ENCODE results near the gene TSSC4.

DNA sequence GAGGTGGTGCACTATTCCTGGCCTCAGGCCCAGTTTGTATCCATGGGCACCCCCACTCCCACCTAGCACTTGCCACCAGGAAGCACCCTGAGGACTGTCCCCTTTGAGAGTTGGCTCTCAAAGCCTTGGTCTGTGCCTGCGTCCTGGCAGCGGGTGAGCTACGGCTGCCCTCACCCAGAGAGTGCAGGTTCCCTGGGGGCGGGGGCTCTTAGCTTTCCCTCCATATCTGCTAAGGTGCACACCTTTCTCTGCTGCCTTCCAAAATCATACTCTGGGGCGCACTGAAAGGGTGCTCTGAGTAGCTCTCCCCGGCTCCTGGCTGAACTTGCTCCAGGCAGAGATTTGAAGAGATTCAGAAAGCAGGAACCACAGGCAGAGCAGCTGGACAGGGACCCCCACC, 51.4 kb downstream of the TSSC4 start:
- no peak for TF ChIP-seq CTCF (IDR thresholded peaks at IDR 0.05; ENCODE audit: low read depth, low read length, poor library complexity, severe bottlenecking)
- TF ChIP-seq EZH2phosphoT487 (IDR thresholded peaks at IDR 0.05; ENCODE audit: borderline replicate concordance, low read length), result no peak

Data from DOHH2 (cell line).